Fibroblast of lung (primary cell): Measurements from ENCODE around the gene APBA1. TPM values are rescaled to one million over a fixed set of nuclear protein-coding genes. Genes with fewer than 3 reads are reported as not detected.

ENCODE experiments used
- DNase-seq, 2 donors: peaks; one replicate each; pipeline versions ENCODE4 v3.0.0 to v3.0.0-alpha.2; 2010; ENCODE audit warnings: low read depth in 2 of 2
- H2AFZ ChIP-seq: 2 replicates; pipeline ENCODE4 v1.5.1; 2012; ENCODE audit warnings: low read length, control low read depth, inconsistent platforms
- H3K27ac ChIP-seq: 2 replicates; pipeline ENCODE4 v1.5.1; 2011; ENCODE audit warnings: low read length, control low read depth; ENCODE audit not compliant: insufficient read depth
- H3K27me3 ChIP-seq: 2 replicates; pipeline ENCODE4 v1.5.1; 2011; ENCODE audit warnings: mild to moderate bottlenecking, low read length; ENCODE audit not compliant: control insufficient read depth, insufficient read depth
- H3K36me3 ChIP-seq: 2 replicates; pipeline ENCODE4 v1.5.1; 2011; ENCODE audit warnings: low read length; ENCODE audit not compliant: control insufficient read depth, insufficient read depth
- H3K4me1 ChIP-seq: 2 replicates; pipeline ENCODE4 v1.5.1; 2011; ENCODE audit warnings: low read length; ENCODE audit not compliant: control insufficient read depth, insufficient read depth; ENCODE audit errors: extremely low read depth
- H3K4me2 ChIP-seq: 2 replicates; pipeline ENCODE4 v1.5.1; 2011; ENCODE audit warnings: low read length, control low read depth; ENCODE audit not compliant: insufficient read depth; ENCODE audit errors: extremely low read depth
- H3K4me3 ChIP-seq, 4 experiments: fragments of 200-600 bp in 1 of 4; sonication (generic) in 1 of 4; replicated peaks in 1 of 4; 2 replicates each; pipeline ENCODE4 v1.5.1; 2011 to 2016; ENCODE audit warnings: low read length in 4 of 4, low read depth in 3 of 4, mild to moderate bottlenecking in 3 of 4, control low read depth in 2 of 4, inconsistent platforms in 1 of 4, mixed read lengths in 1 of 4; ENCODE audit not compliant: insufficient read depth in 1 of 4; ENCODE audit errors: control extremely low read depth in 1 of 4
- H3K79me2 ChIP-seq: 2 replicates; pipeline ENCODE4 v1.5.1; 2012; ENCODE audit warnings: mild to moderate bottlenecking, low read length, inconsistent platforms; ENCODE audit not compliant: control insufficient read depth, insufficient read depth
- H3K9ac ChIP-seq: 2 replicates; pipeline ENCODE4 v1.5.1; 2011; ENCODE audit warnings: mild to moderate bottlenecking, low read length, control low read depth; ENCODE audit not compliant: insufficient read depth
- H3K9me3 ChIP-seq: 2 replicates; pipeline ENCODE4 v1.5.1; 2012; ENCODE audit warnings: low read depth, low read length; ENCODE audit not compliant: control insufficient read depth, insufficient read depth
- H4K20me1 ChIP-seq: 2 replicates; pipeline ENCODE4 v1.5.1; 2011; ENCODE audit warnings: low read length; ENCODE audit not compliant: control insufficient read depth, insufficient read depth; ENCODE audit errors: extremely low read depth
- EZH2 ChIP-seq: IDR thresholded peaks from 2 replicates; pipeline ENCODE4 v1.5.1; 2012; ENCODE audit warnings: low read length, control low read depth, mild to moderate bottlenecking; ENCODE audit errors: missing control alignments
- polyA plus RNA-seq, 2 donors: library from polyadenylated mRNA; depleted of rRNA in 1 of 2; stranded (reverse) in 1 of 2; unstranded in 1 of 2; fragments of >200 nt; gene quantifications; 2 replicates each; pipeline ENCODE4 v1.2.1, GENCODE V29; 2011 to 2012; ENCODE audit warnings: missing spikeins in 1 of 2
- total RNA-seq: library from RNA; depleted of rRNA; stranded (reverse); fragments of >200 nt; gene quantifications from 2 replicates; pipeline ENCODE4 v1.2.1, GENCODE V29; 2014
- TF ChIP-seq, protein P1 (sequence below), 2 donors: IDR thresholded peaks in 1 of 2; conservative IDR thresholded peaks in 1 of 2; 1 replicate in 1 of 2; 2 replicates in 1 of 2; pipeline ENCODE4 v1.5.1; 2011 to 2012; ENCODE audit warnings: low read length in 2 of 2, control low read depth in 1 of 2, inconsistent platforms in 1 of 2, low read depth in 1 of 2, mild to moderate bottlenecking in 1 of 2

Gene APBA1
- total and polyA plus RNA-seq, 2 donors (not counting 1 experiment from before 2014, with no cell fraction given), result 5.0 to 8.8 TPM

DNA sequence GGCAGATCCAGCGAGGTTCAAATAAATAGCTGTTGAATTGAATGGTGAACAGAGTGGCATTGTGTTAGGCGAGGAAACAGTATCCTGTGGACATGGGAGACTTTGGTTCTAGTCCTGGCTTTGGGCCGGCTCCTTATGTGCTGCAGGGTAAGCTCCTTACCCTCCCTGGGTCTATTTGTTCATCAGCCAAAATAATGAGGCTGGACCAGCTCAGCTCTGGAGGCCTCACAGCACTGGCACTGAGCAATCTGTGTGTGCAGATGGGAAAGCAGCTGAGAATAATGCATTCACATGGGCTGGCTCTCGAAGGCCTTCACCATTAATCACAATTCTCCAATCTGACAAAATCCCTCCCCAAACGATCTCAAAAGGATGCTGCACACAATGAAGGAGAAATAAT, 81.9 kb downstream of the APBA1 start:
- no peaks in the 10 kb centered on the region for H3K36me3 ChIP-seq
- H3K9ac ChIP-seq, result no peak overlapping the region
- H3K4me3 ChIP-seq, result no peak overlapping the region
- no peak overlapping the region for H3K27ac ChIP-seq
- H3K4me2 ChIP-seq, result no peak overlapping the region
- no peaks in the 10 kb centered on the region for H3K9me3 ChIP-seq
- no peaks in the 10 kb centered on the region for H3K4me1 ChIP-seq
- H3K79me2 ChIP-seq, result no peaks in the 10 kb centered on the region
- no peaks in the 10 kb centered on the region for H3K27me3 ChIP-seq
- TF ChIP-seq, protein P1, sequence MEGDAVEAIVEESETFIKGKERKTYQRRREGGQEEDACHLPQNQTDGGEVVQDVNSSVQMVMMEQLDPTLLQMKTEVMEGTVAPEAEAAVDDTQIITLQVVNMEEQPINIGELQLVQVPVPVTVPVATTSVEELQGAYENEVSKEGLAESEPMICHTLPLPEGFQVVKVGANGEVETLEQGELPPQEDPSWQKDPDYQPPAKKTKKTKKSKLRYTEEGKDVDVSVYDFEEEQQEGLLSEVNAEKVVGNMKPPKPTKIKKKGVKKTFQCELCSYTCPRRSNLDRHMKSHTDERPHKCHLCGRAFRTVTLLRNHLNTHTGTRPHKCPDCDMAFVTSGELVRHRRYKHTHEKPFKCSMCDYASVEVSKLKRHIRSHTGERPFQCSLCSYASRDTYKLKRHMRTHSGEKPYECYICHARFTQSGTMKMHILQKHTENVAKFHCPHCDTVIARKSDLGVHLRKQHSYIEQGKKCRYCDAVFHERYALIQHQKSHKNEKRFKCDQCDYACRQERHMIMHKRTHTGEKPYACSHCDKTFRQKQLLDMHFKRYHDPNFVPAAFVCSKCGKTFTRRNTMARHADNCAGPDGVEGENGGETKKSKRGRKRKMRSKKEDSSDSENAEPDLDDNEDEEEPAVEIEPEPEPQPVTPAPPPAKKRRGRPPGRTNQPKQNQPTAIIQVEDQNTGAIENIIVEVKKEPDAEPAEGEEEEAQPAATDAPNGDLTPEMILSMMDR (conservative IDR thresholded peaks at IDR 0.05 in 1 of 2, IDR thresholded peaks at IDR 0.05 in 1 of 2; ENCODE audit: low read depth in 1 of 2, low read length in 2 of 2), result no peak
- TF ChIP-seq EZH2, result no peak
- H4K20me1 ChIP-seq, result no peaks in the 10 kb centered on the region
- no peak for DNase-seq
- no peak overlapping the region for H2AFZ ChIP-seq

DNA sequence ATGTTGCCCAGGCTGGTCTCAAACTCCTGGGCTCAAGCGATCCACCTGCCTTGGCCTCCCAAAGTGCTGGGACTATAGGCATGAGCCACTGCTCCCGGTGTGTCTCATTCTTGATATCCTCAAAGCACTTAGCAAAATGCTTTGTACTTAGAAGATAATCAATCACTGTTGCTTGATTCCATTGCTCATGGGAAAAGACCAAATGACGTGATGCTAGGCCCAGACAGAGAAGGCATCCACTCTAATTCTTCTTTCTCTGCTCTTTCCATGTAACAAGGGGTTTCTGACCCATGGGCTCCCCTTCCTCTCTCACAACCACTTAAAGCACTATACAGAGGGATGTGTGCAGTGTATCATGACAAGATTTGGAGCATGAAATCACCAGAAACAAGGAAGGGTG, 83.0 kb downstream of the APBA1 start:
- no peak overlapping the region for H3K4me3 ChIP-seq
- no peaks in the 10 kb centered on the region for H3K4me1 ChIP-seq
- H4K20me1 ChIP-seq, result no peaks in the 10 kb centered on the region
- DNase-seq, result no peak
- TF ChIP-seq, protein P1 (conservative IDR thresholded peaks at IDR 0.05 in 1 of 2, IDR thresholded peaks at IDR 0.05 in 1 of 2; ENCODE audit: low read depth in 1 of 2, low read length in 2 of 2), result no peak
- no peak for TF ChIP-seq EZH2
- H3K36me3 ChIP-seq, result no peaks in the 10 kb centered on the region
- no peak overlapping the region for H3K27ac ChIP-seq
- no peaks in the 10 kb centered on the region for H3K9me3 ChIP-seq
- no peaks in the 10 kb centered on the region for H3K27me3 ChIP-seq
- H3K4me2 ChIP-seq, result no peak overlapping the region
- no peak overlapping the region for H2AFZ ChIP-seq
- no peak overlapping the region for H3K9ac ChIP-seq
- no peaks in the 10 kb centered on the region for H3K79me2 ChIP-seq

DNA sequence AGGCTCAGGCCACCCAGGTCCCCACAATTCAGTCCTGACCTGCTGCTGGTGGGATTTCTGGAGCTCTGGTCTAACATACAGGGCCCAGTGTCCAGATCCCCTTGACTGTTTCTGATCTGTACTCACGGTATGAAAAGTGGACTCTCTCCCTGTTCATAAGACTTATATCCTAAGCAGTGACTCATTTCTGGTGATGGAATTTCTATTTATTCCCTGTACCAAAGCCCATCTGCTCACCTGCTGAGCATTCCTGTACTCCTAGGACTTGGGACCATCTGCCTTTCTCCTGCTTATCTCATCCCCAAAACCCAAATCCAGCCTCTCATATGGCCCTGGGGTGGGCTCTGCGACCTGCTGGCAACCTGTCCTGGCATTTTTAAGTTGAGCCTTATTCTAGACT, 86.6 kb downstream of the APBA1 start:
- H3K9me3 ChIP-seq, result no peaks in the 10 kb centered on the region
- no peak overlapping the region for H3K4me2 ChIP-seq
- TF ChIP-seq EZH2, result no peak
- TF ChIP-seq, protein P1 (conservative IDR thresholded peaks at IDR 0.05 in 1 of 2, IDR thresholded peaks at IDR 0.05 in 1 of 2; ENCODE audit: low read depth in 1 of 2, low read length in 2 of 2), result no peak
- H3K4me1 ChIP-seq, result no peaks in the 10 kb centered on the region
- H3K27me3 ChIP-seq, result no peaks in the 10 kb centered on the region
- no peak overlapping the region for H3K4me3 ChIP-seq
- DNase-seq, result peak in 1 of 2 donors; percentile 64
- H2AFZ ChIP-seq, result no peak overlapping the region
- H3K36me3 ChIP-seq, result no peaks in the 10 kb centered on the region
- H4K20me1 ChIP-seq, result no peaks in the 10 kb centered on the region
- no peak overlapping the region for H3K27ac ChIP-seq
- no peaks in the 10 kb centered on the region for H3K79me2 ChIP-seq
- H3K9ac ChIP-seq, result no peak overlapping the region
